Psoas muscle (tissue), 8 donors: ENCODE data around the gene COX14. TPM values are rescaled to one million over a fixed set of nuclear protein-coding genes. Genes with fewer than 3 reads are reported as not detected.

Source experiments
- ATAC-seq, 4 donors: fragments of 200-7000 bp; cut with Tn5 transposase; one replicate each; pipeline ENCODE4 v1.9.1; 2020; ENCODE audit warnings: moderate library complexity in 3 of 4, mild to moderate bottlenecking in 2 of 4
- DNase-seq, 2 donors: peaks; one replicate each; pipeline ENCODE4 v3.0.0-alpha.2; 2020
- H3K27ac ChIP-seq: fragments of 200-600 bp; one replicate; pipeline ENCODE4 v1.8.0; 2022
- H3K27me3 ChIP-seq, 3 donors: fragments of 200-600 bp in 1 of 3; one replicate each; pipeline versions ENCODE4 v1.6.1 to v1.8.0; 2013 to 2022; ENCODE audit warnings: low read length in 2 of 3, mild to moderate bottlenecking in 2 of 3, moderate library complexity in 1 of 3; ENCODE audit not compliant: insufficient read depth in 3 of 3
- H3K36me3 ChIP-seq, 2 donors: fragments of 200-600 bp in 1 of 2; one replicate each; pipeline versions ENCODE4 v1.6.1 to v1.8.0; 2013 to 2022; ENCODE audit warnings: low read depth in 1 of 2, mild to moderate bottlenecking in 1 of 2, moderate library complexity in 1 of 2; ENCODE audit not compliant: insufficient read depth in 1 of 2
- H3K4me1 ChIP-seq: fragments of 200-600 bp; one replicate; pipeline ENCODE4 v1.8.0; 2022
- H3K4me3 ChIP-seq: fragments of 200-600 bp; one replicate; pipeline ENCODE4 v1.8.0; 2022; ENCODE audit warnings: mild to moderate bottlenecking
- H3K9me3 ChIP-seq: fragments of 200-600 bp; one replicate; pipeline ENCODE4 v1.8.0; 2022
- CTCF ChIP-seq: fragments of 200-600 bp; IDR thresholded peaks from one replicate; pipeline ENCODE4 v1.8.0; 2022; ENCODE audit warnings: antibody characterized with exemption
- WGBS, 3 donors: extraction: QIAGEN DNeasy Blood & Tissue Kit; methylation state at CpG; one replicate each; pipeline versions ENCODE4 v1.1.6 to v1.1.7; 2013; 5-methylcytosine and 5-hydroxymethylcytosine counted together
- intact Hi-C, 2 donors: fragments of 100-400 bp; cut with DNase I; formaldehyde crosslinking; loops; one replicate each; pipeline versions ENCODE4 v1.11.0 to v1.14.2; 2022
- polyA plus RNA-seq, 3 donors: library from polyadenylated mRNA; stranded (reverse); fragments of 200-250 nt; gene quantifications; one replicate each; pipeline ENCODE4 v1.2.3, GENCODE V29; 2013
- total RNA-seq, 4 donors: library from RNA; stranded (reverse); fragmentation: NEBNext Ultra II Directional in 2 of 4; extraction: Animal tissue kit (Norgen Biotek cat#: 25700) in 2 of 4; gene quantifications; one replicate each; pipeline versions ENCODE4 v1.2.1 to v1.2.4, GENCODE V29; 2021 to 2023
- donor health status: healthy with polysubstance abuse.
- donor health status: DM: no; HTN: no; CAD: no; lungs with moderate emphysema.
- donor health status: Bipolar disorder and iron deficiency.
- donor health status: healthy.
- donor health status: DM: yes; HTN: yes; CAD: no.
- donor health status: DM: no; HTN: no; CAD: no.
- donor health status: DM: no; HTN: no; CAD: no.
- donor health status: DM: yes; HTN: yes; CAD: no.

COX14 gene
- total and polyA plus RNA-seq, 7 donors = 101 to 173 (median 132) TPM

- ATAC-seq (no peak), DNase-seq (no peak)
- TF ChIP-seq CTCF = no peak
- peak overlapping the region; percentile 87 for H3K4me3 ChIP-seq
- WGBS, 3 donors = 42 to 79% (median 61%) methylated on average over 3 of the region's 3 CpGs
- H3K9me3 ChIP-seq = no peaks in the 10 kb centered on the region
- peaks cover 0 to 33% of the 10 kb centered on the region in 2 donors for H3K36me3 ChIP-seq
- H3K4me1 ChIP-seq = peaks cover 66% of the 10 kb centered on the region
- H3K27ac ChIP-seq = peak overlapping the region; percentile 96
- intact Hi-C loops = no loop called here
- no peaks in the 10 kb centered on the region for H3K27me3 ChIP-seq
These were observed 2.7 kb upstream of the COX14 start for GRCh38 chr12:50109319-50109718.

DNA sequence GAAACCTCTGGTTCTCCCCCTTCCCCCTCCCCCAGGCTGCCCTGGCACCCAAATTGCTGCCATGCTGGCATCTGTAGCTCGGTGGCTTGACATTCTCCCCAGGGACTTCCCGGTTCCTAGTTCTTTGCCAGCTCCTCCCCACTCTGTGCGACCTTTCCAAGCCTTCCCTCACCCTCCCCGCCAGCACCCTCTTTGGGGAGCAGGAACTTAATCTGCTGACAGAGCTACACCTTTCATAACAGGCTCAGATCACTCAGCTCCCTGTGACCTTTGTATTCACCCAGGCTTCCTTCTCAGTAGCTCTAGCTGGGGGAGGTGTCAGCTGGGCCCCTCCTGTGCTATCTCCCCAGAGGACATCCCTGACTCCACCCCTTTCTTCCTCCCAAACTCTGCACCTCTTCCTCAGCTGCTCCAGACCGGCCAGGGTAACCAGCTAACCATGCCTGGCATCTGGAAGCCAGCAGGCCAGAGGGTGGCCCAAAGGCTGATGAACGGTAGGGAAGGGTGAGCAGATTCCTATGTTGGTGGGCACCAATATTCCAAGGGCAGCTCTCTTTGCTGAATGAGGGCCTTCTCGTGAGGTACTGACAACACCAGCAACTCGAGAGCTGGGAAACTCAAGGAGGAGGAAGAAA is 1.8 kb upstream of the COX14 start:
- Histone ChIP-seq H3K36me3 (peaks cover 0 to 41% of the 10 kb centered on the region in 2 donors), H3K4me1 (peaks cover 72% of the 10 kb centered on the region), H3K9me3 (no peaks in the 10 kb centered on the region), H3K4me3 (peak overlapping the region; percentile 87), H3K27me3 (no peaks in the 10 kb centered on the region), H3K27ac (peak overlapping the region; percentile 96)
- ATAC-seq = peak; percentile 3 to 29 (median 19)
- peak; percentile 60 to 79 for DNase-seq
- intact Hi-C loops = no loop called here
- no peak for TF ChIP-seq CTCF
- WGBS, 3 donors = 18 to 23% (median 20%) methylated on average over 8 of the region's 8 CpGs

GRCh38 chr12:50110762-50111351 is 1.2 kb upstream of the COX14 start:
- Histone ChIP-seq H3K27me3 (no peaks in the 10 kb centered on the region), H3K36me3 (peaks cover 0 to 41% of the 10 kb centered on the region in 2 donors), H3K27ac (peak overlapping the region; percentile 96), H3K4me1 (peaks cover 70% of the 10 kb centered on the region), H3K4me3 (peak overlapping the region; percentile 87), H3K9me3 (no peaks in the 10 kb centered on the region)
- no peak for TF ChIP-seq CTCF
- ATAC-seq = peak; percentile 69 to 76 (median 74)
- DNase-seq = peak; percentile 79 to 92
- WGBS, 3 donors = 10 to 14% (median 11%) methylated on average over 7 of the region's 7 CpGs
- intact Hi-C loops = no loop called here

- intact Hi-C loops = no loop called here
- TF ChIP-seq CTCF = no peak
- peak overlapping the region; percentile 96 for H3K27ac ChIP-seq
- H3K4me1 ChIP-seq = peaks cover 70% of the 10 kb centered on the region
- DNase-seq (no peak), ATAC-seq (peak; percentile 0 to 11 (median 2))
- H3K36me3 ChIP-seq = peaks cover 0 to 37% of the 10 kb centered on the region in 2 donors
- no peaks in the 10 kb centered on the region for H3K9me3 ChIP-seq
- WGBS, 3 donors = 2 to 4% (median 3%) methylated on average over 19 of the region's 19 CpGs
- H3K27me3 ChIP-seq = no peaks in the 10 kb centered on the region
- H3K4me3 ChIP-seq = peak overlapping the region; percentile 87
These were observed 692 bp upstream of the COX14 start for GRCh38 chr12:50111395-50111692.
